Fibroblast of villous mesenchyme (primary cell): Measurements from ENCODE around the gene ZNF579. TPM values are rescaled to one million over a fixed set of nuclear protein-coding genes. Genes with fewer than 3 reads are reported as not detected.

Experiments used
- DNase-seq: peaks from one replicate; pipeline ENCODE4 v3.0.0-alpha.2; 2010; ENCODE audit warnings: low read depth
- H3K4me3 ChIP-seq: 2 replicates; pipeline ENCODE4 v1.5.1; 2011; ENCODE audit warnings: low read depth, mild to moderate bottlenecking, low read length
- total RNA-seq: library from RNA; depleted of rRNA; stranded (reverse); fragments of >200 nt; gene quantifications from 2 replicates; pipeline ENCODE4 v1.2.3, GENCODE V29; 2012
- TF ChIP-seq, protein P1 (sequence below): IDR thresholded peaks from 2 replicates; pipeline ENCODE4 v1.5.1; 2012; ENCODE audit warnings: low read depth, mild to moderate bottlenecking, low read length; ENCODE audit not compliant: insufficient read depth

The ZNF579 gene
- total RNA-seq, 1 donor: 5.6 TPM

DNA sequence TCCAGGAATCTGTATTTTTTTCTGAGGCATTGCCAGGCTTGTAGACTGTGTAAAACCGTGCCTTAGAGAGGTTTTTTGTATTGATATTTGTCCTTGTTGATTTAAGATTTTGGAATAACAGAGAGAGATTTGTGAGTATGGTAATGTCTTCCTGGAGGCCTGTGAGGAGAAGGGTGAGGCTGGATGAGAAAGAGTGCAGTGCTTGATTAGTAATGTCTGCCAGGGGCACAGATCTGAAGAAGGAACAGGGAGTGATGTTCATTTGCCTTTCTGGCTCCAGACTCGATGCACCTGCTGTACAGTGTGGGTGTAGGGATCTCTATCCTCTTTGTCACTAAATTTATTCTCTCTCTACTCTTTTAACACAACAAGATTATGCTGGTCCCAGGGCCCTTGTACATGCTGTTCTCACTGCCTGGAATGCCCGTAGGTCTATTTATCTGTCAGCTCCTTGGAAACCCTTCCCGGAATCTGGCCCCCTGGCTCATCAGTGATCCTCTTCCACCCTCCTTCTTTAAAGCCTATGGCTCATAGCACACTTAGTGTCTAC is 14.4 kb upstream of the ZNF579 start:
- TF ChIP-seq, protein P1, sequence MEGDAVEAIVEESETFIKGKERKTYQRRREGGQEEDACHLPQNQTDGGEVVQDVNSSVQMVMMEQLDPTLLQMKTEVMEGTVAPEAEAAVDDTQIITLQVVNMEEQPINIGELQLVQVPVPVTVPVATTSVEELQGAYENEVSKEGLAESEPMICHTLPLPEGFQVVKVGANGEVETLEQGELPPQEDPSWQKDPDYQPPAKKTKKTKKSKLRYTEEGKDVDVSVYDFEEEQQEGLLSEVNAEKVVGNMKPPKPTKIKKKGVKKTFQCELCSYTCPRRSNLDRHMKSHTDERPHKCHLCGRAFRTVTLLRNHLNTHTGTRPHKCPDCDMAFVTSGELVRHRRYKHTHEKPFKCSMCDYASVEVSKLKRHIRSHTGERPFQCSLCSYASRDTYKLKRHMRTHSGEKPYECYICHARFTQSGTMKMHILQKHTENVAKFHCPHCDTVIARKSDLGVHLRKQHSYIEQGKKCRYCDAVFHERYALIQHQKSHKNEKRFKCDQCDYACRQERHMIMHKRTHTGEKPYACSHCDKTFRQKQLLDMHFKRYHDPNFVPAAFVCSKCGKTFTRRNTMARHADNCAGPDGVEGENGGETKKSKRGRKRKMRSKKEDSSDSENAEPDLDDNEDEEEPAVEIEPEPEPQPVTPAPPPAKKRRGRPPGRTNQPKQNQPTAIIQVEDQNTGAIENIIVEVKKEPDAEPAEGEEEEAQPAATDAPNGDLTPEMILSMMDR: no peak
- H3K4me3 ChIP-seq: no peak overlapping the region
- DNase-seq: no peak

DNA sequence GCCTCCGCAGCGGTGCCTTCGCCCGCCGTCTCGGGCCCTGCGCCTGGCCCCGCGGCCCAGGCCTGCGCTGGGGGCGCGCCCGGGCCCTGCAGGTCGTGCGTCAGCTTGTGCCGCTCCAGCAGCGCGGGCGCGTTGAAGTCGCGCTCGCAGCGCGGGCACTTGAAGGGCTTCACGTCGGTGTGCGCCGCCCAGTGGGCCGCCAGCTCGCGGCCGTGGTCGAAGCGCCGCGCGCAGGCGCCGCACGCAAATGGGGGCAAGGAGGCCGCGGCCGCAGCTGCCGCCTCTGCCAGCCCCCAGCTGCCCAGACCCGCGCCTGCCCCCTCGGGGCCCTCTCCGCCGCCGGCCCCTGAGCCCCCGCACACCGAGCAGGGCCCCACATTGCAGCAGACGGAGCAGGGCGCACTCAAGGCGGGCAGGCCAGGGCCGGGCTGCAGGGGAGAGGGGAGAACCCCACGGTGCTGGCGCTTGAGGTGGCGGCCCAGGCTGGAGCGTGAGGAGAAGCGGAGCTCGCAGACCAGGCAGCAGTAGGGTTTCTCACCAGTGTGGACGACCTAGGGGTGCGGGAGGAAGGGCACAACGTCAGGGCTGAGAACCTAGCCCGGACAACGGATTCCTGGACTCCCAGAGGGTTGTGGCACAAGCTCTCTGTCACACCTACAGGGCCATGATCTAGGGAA is 12.6 kb upstream of the ZNF579 start:
- no peak for DNase-seq
- H3K4me3 ChIP-seq: no peak overlapping the region
- TF ChIP-seq, protein P1: no peak

DNA sequence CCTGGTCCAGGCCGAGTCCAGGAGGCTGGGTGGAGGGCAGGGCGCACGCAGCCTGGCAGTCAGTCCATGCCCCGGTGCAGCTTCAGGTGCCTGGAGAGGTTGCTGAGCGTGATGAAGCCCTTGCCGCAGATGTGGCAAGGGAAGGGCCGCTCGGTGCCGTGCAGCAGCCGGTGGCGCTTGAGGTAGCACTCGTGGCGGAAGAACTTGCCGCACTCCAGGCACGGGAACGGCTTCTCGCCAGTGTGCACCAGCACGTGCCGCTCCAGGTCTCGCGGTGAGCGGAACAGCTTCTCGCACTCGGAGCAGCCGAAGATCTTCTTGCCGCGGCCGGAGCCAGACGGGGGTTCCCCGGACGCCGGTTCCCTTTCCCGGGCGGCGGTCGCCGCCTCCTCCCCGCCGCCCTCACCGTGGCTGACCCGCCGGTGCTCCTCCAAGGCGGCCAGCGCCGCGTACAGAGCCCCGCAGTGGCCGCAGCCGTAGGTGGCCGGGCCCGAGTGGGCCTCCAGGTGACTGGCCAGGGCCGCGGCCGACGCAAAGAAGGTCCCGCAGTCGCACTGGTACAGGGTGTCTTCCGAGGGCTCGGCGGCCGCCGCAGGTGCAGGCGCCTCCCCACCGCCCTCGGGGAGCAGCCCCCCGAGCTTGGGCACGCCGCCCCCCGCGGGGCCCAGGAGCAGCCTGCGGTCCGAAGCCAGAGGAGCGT is 11.9 kb upstream of the ZNF579 start:
- TF ChIP-seq, protein P1: no peak
- no peak for DNase-seq
- no peak overlapping the region for H3K4me3 ChIP-seq

DNA sequence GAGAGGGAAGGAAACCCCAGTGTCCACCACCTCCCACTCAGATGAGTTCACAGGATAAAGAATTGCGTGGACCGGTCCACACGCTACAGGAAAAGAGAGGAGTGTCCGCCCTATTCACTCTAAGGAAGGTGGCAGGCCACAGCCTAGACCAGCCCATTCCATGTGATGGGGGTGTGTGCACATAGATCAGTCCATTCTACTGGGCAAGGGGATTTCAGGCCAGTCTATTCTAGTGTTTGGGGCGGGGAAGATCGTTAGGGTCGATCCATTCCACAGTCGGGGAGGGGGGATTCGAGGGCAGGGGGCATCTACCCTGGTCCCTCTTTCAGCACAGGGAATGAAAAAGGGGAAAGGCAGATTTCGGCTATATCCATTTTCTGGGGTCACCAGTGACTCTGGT is 10.9 kb upstream of the ZNF579 start:
- TF ChIP-seq, protein P1: no peak
- no peak for DNase-seq

DNA sequence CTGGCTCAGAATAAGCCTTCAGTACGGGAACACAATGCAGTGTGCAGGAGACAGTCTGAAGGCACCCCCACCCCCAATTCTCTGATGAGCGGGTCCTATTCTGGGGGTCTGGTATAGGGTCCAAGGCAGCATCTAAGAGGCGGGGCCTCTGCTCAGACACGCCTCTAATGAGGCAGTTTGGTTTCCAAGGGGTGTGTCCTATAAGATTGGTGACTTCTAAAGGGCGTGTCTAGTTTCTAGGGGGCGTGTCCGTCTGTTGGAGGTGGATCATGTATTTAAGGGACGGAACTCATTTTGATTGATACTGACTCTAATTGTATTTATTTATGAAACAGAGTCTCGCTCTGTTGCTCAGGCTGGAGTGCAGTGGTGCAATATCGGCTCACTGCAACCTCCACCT is 10.0 kb upstream of the ZNF579 start:
- TF ChIP-seq, protein P1: no peak
- no peak for DNase-seq
- H3K4me3 ChIP-seq: no peak overlapping the region

More for the DNA sequence above, 10.9 kb upstream of the ZNF579 start:
- H3K4me3 ChIP-seq: no peak overlapping the region

DNA sequence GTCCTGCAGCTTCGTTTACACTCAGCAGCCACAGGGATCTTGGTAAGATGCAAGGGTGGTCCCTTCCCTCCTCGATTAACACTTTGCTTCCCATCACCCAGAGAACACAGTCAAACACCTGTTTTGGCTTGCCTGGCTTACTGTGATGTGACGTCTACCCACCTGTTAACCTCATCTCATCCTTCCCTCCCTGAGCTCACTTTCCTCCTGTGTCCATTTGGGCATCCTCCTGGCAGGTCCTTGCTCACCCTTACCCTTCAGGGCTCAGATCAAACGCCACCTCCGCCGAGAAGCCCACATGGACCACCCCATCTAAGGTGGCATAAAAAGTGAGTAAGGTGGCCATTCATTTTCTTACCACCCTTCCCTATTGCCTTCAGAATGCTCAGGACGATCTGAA is 9.5 kb upstream of the ZNF579 start:
- TF ChIP-seq, protein P1: no peak
- no peak overlapping the region for H3K4me3 ChIP-seq
- no peak for DNase-seq
